Nasal cavity respiratory epithelium epithelial cell of viscerocranial mucosa (primary cell): ENCODE measurements around the gene MYO7A. TPM values are rescaled to one million over a fixed set of nuclear protein-coding genes. Genes with fewer than 3 reads are reported as not detected.

Experiments used
- total RNA-seq: library from RNA; depleted of rRNA; stranded (reverse); fragments of >200 nt; gene quantifications from 2 replicates; pipeline ENCODE4 v1.2.3, GENCODE V29; 2014

MYO7A gene
- total RNA-seq: 0.07 and 0.34 TPM in 2 replicates

GRCh38 chr11:77127920-77128691 is at the start of gene MYO7A:
Gene MYO7A (plus strand): TSS chr11:77128246. CDS start chr11:77130635, 2,389 bp downstream.

GRCh38 chr11:77102246-77103210 is 25.5 kb upstream of the MYO7A start, which contains the start of gene OMP:
Gene OMP (plus strand): TSS chr11:77102840. CDS start chr11:77102840, 0 bp downstream.

Other genes with a start within 250 kb of the MYO7A start
- 0.07 TPM in 1 of 2 replicates, not detected in the other for gene B3GNT6, start 93.8 kb upstream of the MYO7A start, total RNA-seq
- 2.1 and 3.3 TPM in 2 replicates for gene CAPN5, start 61.3 kb upstream of the MYO7A start, total RNA-seq
- not detected in 2 replicates for gene OMP, start 25.4 kb upstream of the MYO7A start, total RNA-seq
- not detected in 2 replicates for gene GDPD4, start 173.4 kb downstream of the MYO7A start, total RNA-seq